ENCODE results near the gene NOTCH1. TPM values are rescaled to one million over a fixed set of nuclear protein-coding genes. Genes with fewer than 3 reads are reported as not detected.

NOTCH1 gene
- total RNA-seq, 2 donors from 2014 or later, result 49.3 to 99.4 TPM

- intact Hi-C loops (cut with DNase I), result no loop called here
- H3K27ac ChIP-seq, result no peak overlapping the region
- DNase-seq, result no peak
- TF ChIP-seq CTCF (IDR thresholded peaks at IDR 0.05), result no peak
- H3K9ac ChIP-seq (ENCODE audit: low read depth in 2 of 2, low read length in 2 of 2), result peak overlapping the region in 1 of 2 donors; percentile 43
- H3K4me3 ChIP-seq, result no peak overlapping the region
- peaks cover 61% of the 10 kb centered on the region for H3K36me3 ChIP-seq
- no peaks in the 10 kb centered on the region for H3K27me3 ChIP-seq
- H3K4me1 ChIP-seq, result no peaks in the 10 kb centered on the region
- no peaks in the 10 kb centered on the region for H3K9me3 ChIP-seq
These were observed 34.6 kb downstream of the NOTCH1 start for GRCh38 chr9:136511144-136511669.

- Histone ChIP-seq H3K9me3 (no peaks in the 10 kb centered on the region), H3K36me3 (peaks cover 58% of the 10 kb centered on the region), H3K4me1 (no peaks in the 10 kb centered on the region), H3K27ac (no peak overlapping the region), H3K27me3 (no peaks in the 10 kb centered on the region), H3K9ac (ENCODE audit: low read depth in 2 of 2, low read length in 2 of 2) (no peak overlapping the region), H3K4me3 (no peak overlapping the region)
- no peak for TF ChIP-seq CTCF (IDR thresholded peaks at IDR 0.05)
- intact Hi-C loops (cut with DNase I), result no loop called here
- no peak for DNase-seq
These were observed 35.3 kb downstream of the NOTCH1 start for GRCh38 chr9:136510561-136510960.

- Histone ChIP-seq H3K4me3 (no peak overlapping the region), H3K9ac (ENCODE audit: low read depth in 2 of 2, low read length in 2 of 2) (no peak overlapping the region), H3K4me1 (no peaks in the 10 kb centered on the region), H3K9me3 (no peaks in the 10 kb centered on the region), H3K27ac (no peak overlapping the region), H3K36me3 (peaks cover 58% of the 10 kb centered on the region), H3K27me3 (no peaks in the 10 kb centered on the region)
- no peak for TF ChIP-seq CTCF (IDR thresholded peaks at IDR 0.05)
- DNase-seq, result no peak
- intact Hi-C loops (cut with DNase I), result no loop called here
These were observed 36.3 kb downstream of the NOTCH1 start for GRCh38 chr9:136509549-136509948.

- Histone ChIP-seq H3K9me3 (no peaks in the 10 kb centered on the region), H3K27me3 (no peaks in the 10 kb centered on the region), H3K9ac (ENCODE audit: low read depth in 2 of 2, low read length in 2 of 2) (no peak overlapping the region), H3K36me3 (peaks cover 58% of the 10 kb centered on the region), H3K27ac (no peak overlapping the region), H3K4me1 (no peaks in the 10 kb centered on the region), H3K4me3 (no peak overlapping the region)
- intact Hi-C loops (cut with DNase I), result no loop called here
- DNase-seq, result no peak
- no peak for TF ChIP-seq CTCF (IDR thresholded peaks at IDR 0.05)
These were observed 36.9 kb downstream of the NOTCH1 start for GRCh38 chr9:136508729-136509500.

GRCh38 chr9:136507992-136508375 is 37.9 kb downstream of the NOTCH1 start:
- Histone ChIP-seq H3K4me1 (no peaks in the 10 kb centered on the region), H3K27ac (no peak overlapping the region), H3K36me3 (peaks cover 54% of the 10 kb centered on the region), H3K9ac (ENCODE audit: low read depth in 2 of 2, low read length in 2 of 2) (no peak overlapping the region), H3K4me3 (no peak overlapping the region), H3K27me3 (no peaks in the 10 kb centered on the region), H3K9me3 (no peaks in the 10 kb centered on the region)
- TF ChIP-seq CTCF (IDR thresholded peaks at IDR 0.05), result no peak
- intact Hi-C loops (cut with DNase I), result no loop called here
- DNase-seq, result no peak

Measured in colonic mucosa (tissue), 4 donors.